ENCODE data around the gene MSI2. TPM values are rescaled to one million over a fixed set of nuclear protein-coding genes. Genes with fewer than 3 reads are reported as not detected.

The MSI2 gene
- total and polyA plus RNA-seq, 9 of the 15 experiments (the other 6 are each of a cell fraction or from before 2014, with no cell fraction given) = 4.6 to 61.8 (median 42.4) TPM

- H3K9me3 ChIP-seq (replicated peaks; ENCODE audit: control insufficient read depth, insufficient read depth, low read depth, low read length) = no peaks in the 10 kb centered on the region
- H3K4me2 ChIP-seq (ENCODE audit: insufficient read depth, low read length) = no peak overlapping the region
- H3K36me3 ChIP-seq (ENCODE audit: control insufficient read depth, insufficient read depth, low read length) = peaks cover 22% of the 10 kb centered on the region
- in situ Hi-C loops (cut with MboI) = no loop called here
- no peak overlapping the region for H3K9ac ChIP-seq (ENCODE audit: insufficient read depth in 1 of 2, low read depth in 2 of 2, low read length in 2 of 2)
- CTCF ChIA-PET (ENCODE audit: low intra/inter-chr PET ratio) = no interaction called here
- TF ChIP-seq ZFP36 (IDR thresholded peaks at IDR 0.05; ENCODE audit: low read depth, low read length, partially characterized antibody) = no peak
- no peak for TF ChIP-seq FOXP1 (CRISPR knock-in tag; IDR thresholded peaks at IDR 0.05)
- no peak for TF ChIP-seq POLR2B (IDR thresholded peaks at IDR 0.05; ENCODE audit: low read depth, partially characterized antibody)
- no peak for TF ChIP-seq SRSF1 (IDR thresholded peaks at IDR 0.05; ENCODE audit: low read depth, low read length)
- TF ChIP-seq REST (IDR thresholded peaks at IDR 0.05; ENCODE audit: borderline replicate concordance) = no peak
- TF ChIP-seq REST (CRISPR knock-in tag; IDR thresholded peaks at IDR 0.05; ENCODE audit: low read depth) = no peak
- TF ChIP-seq MYNN (IDR thresholded peaks at IDR 0.05) = no peak
- TF ChIP-seq MYNN (CRISPR knock-in tag; IDR thresholded peaks at IDR 0.05) = no peak
- no peak for TF ChIP-seq HNRNPH1 (optimal IDR thresholded peaks at IDR 0.05; ENCODE audit: low read depth, low read length)
- TF ChIP-seq SUPT5H (IDR thresholded peaks at IDR 0.05) = no peak
- no peaks in the 10 kb centered on the region; the same call in 1 of the 2 replicates for H4K20me1 ChIP-seq (replicated peaks; ENCODE audit: control insufficient read depth, insufficient read depth, low read length)
- H3K79me2 ChIP-seq (ENCODE audit: control insufficient read depth, insufficient read depth, low read length) = no peaks in the 10 kb centered on the region
- DNase-seq (ENCODE audit: extremely low read depth in 1 of 4, low spot score in 3 of 4) (no peak), FAIRE-seq (no peak), ATAC-seq (no peak)
- H3K4me1 ChIP-seq (replicated peaks in 1 of 2; ENCODE audit: control insufficient read depth in 2 of 2, insufficient read depth in 2 of 2, low read length in 2 of 2) = peaks cover 4 to 10% of the 10 kb centered on the region in 2 experiments; a peak in 3 of 5 replicates
- no TSS peak for BruUV-seq (replicated peaks)
- WGBS (ENCODE audit: insufficient coverage, low coverage, missing lambda C conversion rate) = 96% methylated on average over 12 of the region's 13 CpGs
- no peak overlapping the region for H3K27ac ChIP-seq (ENCODE audit: extremely low read depth, low read depth, low read length)
- POLR2A ChIA-PET = interaction anchor here (1.1 to 1.6 kb wide), 2 partner anchors 8 to 13 kb away, joined by 3 to 4 read pairs; no protein-coding TSS in a partner anchor
- no peaks in the 10 kb centered on the region for H3K27me3 ChIP-seq (ENCODE audit: control insufficient read depth in 2 of 2, insufficient read depth in 2 of 2, low read length in 2 of 2)
- intact Hi-C loops (cut with micrococcal nuclease) = no loop called here
- H2AFZ ChIP-seq (ENCODE audit: low read depth, low read length) = no peak overlapping the region
- H3K4me3 ChIP-seq = no peak overlapping the region
- H3K9me1 ChIP-seq (ENCODE audit: control insufficient read depth, insufficient read depth, low read length) = peaks cover 4% of the 10 kb centered on the region
Measured at GRCh38 chr17:57615836-57616757, 359.8 kb downstream of the MSI2 start.

All from K562 (cell line).